Fibroblast of skin of right biceps (primary cell): ENCODE measurements around the gene HACD1.
A peak's percentile ranks its signal among the peaks of the same experiment; 100 is the strongest.

Experiments
- DNase-seq: peaks from one replicate; pipeline ENCODE4 v3.0.0-alpha.2; 2013

Gene HACD1

GRCh38 chr10:17617031-17617911, at the start of gene HACD1:
HACD1 (minus strand) TSS chr10:17617374; CDS start chr10:17617339, 35 bp downstream.
- peak; percentile 78 for DNase-seq

GRCh38 chr10:17665747-17666146, 48.6 kb upstream of the HACD1 start:
- peak; percentile 85 for DNase-seq

DNA sequence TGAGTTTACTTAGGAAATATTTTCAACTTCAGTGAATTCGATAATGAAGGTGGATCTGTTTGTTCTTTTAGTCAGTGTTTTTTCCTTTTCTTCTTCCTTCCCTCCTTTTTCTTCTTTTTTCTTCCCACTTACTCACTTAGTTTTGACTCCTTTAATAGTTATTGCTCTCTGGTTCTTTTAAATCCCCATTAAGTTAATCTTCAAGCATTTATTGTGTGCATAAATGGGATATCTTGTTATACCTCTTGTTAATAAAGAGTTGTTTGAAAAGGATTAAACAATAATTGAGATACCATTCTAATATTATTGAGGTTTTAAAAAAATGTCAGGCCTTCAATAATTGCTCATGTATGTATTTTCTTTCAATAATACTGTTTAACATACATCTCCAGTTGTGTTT, 46.3 kb upstream of the HACD1 start:
- DNase-seq: no peak

DNA sequence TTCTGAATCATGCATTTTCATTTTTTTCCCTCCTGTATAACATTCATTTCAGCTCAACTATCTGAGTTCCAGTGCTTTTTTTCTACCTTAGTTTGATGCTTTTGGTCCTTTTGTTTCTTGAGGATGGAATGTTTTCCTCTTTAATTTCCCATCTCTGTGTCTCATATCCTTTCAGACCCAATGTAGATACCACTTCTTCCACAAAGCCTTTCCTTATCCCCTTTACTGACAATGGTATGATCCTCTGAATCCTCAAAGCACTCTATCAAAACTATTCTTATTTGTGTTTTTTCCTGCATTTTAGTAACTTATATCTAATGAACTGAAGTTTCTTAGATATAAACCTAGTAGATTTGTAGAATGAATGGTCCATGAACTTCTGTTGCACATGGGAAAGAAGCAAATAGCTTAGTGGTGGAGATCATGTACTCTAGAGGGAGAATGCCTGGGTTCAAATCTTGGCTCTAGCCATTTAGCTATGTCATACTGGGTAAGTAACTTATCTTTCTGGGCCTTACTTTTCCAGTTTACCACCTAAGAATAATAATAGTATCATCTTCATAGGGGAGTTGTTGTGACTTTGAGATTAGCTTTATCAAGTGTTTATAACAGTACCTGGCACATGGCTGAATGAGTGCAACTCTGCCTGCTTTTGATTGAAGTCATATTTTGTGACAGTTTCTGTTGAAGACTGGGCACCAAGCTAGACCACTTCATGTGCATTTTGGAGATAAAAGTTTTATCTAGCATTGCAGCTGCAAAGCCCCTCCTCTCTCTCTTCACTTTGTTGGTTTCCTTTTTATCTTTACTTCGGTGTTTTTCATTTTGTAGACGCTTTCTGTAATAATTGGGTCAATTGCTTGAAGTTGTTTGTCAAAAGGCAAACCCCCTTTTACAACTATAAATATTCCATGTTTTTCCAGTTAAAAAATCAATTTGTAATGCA, 45.3 kb upstream of the HACD1 start:
- no peak for DNase-seq

- no peak for DNase-seq
These were observed 44.3 kb upstream of the HACD1 start for GRCh38 chr10:17661510-17661909.

- DNase-seq: peak; percentile 41
These were observed 43.7 kb upstream of the HACD1 start for GRCh38 chr10:17660921-17661320.

DNA sequence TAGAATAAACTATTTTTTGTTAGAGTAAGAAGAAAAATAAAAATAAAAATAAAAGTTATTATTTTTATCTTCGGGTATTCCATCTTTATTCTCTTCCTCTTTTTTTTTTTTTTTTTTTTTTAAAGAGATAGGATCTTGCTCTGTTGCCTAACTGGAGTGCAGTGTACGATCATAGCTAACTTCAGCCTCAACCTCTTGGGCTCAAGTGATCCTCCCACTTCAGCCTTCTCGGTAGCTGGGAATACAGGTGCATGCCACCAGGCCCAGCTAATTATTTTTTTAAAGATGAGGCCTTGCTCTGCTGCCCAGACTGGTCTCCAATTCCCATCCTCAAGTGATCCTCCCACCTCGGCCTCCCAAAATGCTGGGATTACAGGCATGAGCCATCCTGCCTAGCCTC, 42.2 kb upstream of the HACD1 start:
- DNase-seq: no peak

- DNase-seq: no peak
These were observed 39.9 kb upstream of the HACD1 start for GRCh38 chr10:17657103-17657500.

DNA sequence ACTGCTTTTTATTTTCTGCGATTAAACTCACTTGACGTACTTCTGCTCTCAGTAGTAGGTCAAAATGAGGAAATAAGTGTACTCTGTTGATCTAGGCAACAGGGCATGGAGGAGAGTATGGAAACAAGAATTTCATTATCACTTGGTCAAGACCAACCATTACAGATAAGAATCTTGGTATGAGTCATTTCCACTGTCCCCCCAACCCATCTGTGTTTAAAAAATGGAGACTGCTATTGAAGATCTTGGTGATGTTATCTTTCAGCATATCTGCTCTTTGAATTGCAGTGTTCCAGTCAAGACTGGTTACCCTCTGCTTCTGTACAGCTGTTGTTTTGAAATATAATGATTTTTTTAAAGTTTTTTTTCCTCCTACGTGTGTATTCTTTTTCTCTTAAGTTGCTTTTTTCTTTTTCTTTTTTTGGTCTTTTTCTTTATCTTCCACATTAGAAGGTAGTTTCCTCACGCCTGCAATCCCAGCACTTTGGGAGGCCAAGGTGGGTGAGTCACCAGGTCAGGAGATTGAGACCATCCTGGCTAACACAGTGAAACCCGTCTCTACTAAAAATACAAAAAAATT, 38.5 kb upstream of the HACD1 start:
- DNase-seq: no peak

GRCh38 chr10:17655009-17655408, 37.8 kb upstream of the HACD1 start:
- no peak for DNase-seq

DNA sequence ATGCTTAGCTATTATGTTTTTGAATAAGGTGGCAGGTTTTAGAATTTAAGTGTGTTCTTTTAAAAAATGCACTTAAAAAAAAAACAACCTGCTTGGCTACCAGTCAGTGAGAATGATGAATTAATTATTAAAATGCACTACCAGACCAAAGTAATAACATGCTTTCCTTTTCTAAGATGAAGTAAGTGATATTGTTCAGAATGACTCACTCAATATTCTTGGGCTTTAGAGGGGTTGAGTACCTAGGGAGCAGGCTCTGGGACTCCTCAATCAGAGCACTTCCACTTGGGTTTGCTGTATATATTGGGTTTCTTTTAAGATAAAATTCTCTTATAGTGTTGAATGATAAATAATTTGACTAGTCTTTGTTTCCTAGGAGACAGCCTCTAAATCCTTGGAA, 35.4 kb upstream of the HACD1 start:
- DNase-seq: no peak

DNA sequence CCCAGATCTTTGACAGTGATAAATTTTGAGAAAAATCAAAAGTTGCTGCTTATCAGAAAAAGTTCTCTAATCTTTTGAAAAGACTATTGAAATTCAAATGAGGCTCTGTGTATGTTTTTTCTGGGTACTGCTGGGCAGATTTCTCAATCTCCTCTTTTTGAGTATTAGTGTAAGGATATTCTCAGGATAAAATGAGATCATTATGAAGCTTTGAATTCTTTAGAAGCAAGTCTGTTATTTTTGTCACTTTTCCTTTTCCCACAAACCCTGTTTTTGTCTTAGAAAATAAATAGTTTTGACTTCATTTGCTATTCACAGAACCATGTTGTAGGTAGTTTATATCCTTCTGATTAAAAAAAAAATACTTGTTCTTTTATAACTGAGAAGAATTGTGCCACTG, 34.7 kb upstream of the HACD1 start:
- no peak for DNase-seq

DNA sequence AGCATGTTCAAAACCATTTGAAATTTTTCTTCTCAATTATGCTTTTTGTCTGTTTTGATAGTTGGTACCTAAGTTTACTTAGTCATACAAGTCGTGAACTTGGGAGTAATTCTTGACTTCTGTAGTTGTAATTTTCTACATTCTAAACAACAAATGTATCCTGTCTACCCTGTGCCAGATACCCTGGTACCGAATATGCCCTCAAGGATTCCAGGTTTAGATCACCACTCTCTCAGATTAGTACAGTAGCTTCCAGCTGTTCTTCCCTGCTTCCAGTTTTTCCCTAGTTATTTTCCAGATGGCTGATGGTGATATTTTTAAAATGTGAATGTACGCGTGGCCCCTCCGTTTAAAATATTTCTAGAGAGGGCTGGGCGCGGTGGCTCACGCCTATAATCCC, 33.2 kb upstream of the HACD1 start:
- no peak for DNase-seq

DNA sequence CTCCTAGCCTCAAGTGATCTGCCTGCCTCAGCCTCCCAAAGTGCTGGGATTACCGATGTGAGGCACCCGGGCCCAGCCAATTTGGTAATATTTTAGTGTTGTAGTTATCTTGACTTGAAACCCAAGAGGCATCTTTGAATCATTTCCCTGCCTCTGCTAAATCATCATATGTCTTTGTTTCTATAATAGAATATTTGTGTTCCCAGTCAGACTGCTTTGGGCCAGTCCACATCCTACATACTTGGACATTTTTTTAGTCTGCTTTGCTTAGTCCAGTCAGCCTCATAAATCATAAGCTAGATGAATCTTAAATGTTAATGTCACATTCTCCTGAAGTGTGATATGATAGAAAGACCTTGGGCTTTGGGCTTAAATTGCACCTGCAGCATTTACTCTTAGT, 32.7 kb upstream of the HACD1 start:
- DNase-seq: peak; percentile 37

DNA sequence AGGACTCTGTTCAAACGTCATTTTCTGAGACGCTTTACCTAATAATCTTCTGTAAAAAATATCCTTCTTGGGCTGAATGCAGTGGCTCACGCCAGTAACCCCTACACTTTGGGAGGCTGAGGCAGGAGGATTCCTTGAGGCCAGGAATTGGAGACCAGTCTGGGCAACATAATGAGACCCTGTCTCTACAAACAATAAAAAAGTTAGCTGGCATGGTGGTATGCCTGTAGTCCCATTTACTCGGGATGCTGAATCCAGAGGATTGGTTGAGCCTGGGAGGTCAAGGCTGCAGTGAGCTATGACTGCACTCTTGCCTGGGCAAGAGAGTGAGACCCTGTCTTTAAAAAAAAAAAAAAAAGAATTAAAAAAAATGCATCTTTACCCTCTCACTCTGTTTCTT, 31.9 kb upstream of the HACD1 start:
- no peak for DNase-seq

GRCh38 chr10:17648243-17649035, 31.3 kb upstream of the HACD1 start:
- DNase-seq: no peak

DNA sequence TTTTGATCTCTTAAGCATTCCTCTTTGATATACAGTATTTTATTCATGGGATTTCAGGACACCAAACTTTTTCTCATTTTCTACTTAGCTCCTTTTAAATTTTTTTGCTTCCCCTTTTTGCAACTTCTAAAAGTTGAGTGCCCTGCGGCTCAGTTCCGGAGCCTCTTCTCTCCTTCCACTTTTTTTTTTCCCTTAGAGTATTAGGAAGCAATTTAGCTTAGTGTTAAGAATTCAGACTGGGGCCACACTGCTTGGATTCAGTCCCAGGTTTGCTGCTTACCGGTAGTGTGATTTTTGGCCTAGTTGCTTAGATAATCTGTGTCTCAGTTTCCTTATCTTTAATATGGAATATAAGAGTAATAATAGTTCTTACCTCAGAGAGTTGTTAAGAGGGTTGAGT, 30.2 kb upstream of the HACD1 start:
- no peak for DNase-seq

- DNase-seq: no peak
These were observed 28.6 kb upstream of the HACD1 start for GRCh38 chr10:17645621-17646345.

DNA sequence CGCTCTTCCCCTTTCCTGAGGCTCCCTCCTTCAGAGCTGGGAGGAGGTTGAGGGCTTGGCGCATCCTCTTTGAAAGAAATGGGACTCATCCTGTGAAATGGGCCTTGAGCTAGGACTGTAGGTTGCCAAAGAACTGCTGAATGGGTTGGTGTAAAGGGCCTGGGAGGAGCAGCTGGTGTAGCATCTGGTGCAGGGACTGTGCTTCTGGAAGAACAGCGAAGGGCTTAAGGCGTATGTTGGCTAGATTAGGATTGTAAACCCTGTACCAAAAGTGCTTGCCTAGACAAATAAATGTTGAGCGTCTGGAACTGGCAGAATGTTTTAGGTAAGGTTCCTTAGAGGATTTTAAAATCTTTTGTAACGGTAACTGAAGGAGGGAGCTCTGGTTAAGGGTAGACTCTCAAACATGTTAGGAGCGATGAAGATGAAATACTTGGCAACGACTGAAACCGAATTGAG, 27.3 kb upstream of the HACD1 start:
- DNase-seq: no peak

- peak; percentile 94 for DNase-seq
These were observed 26.7 kb upstream of the HACD1 start, which contains the start of gene STAM for GRCh38 chr10:17643755-17644484. STAM (plus strand) TSS chr10:17644151; CDS start chr10:17644340, 189 bp downstream.

- DNase-seq: peak; percentile 85
These were observed 26.2 kb upstream of the HACD1 start for GRCh38 chr10:17643339-17643754.
